Heart right ventricle (tissue), 16 donors: ENCODE results near the gene DHX34. TPM values are rescaled to one million over a fixed set of nuclear protein-coding genes. Genes with fewer than 3 reads are reported as not detected.

Experiments used
- ATAC-seq, 8 donors: fragments of 200-7000 bp; cut with Tn5 transposase; one replicate each; pipeline ENCODE4 v1.9.1; 2020; ENCODE audit warnings: mild to moderate bottlenecking in 8 of 8, moderate library complexity in 8 of 8, moderate number of reproducible peaks in 1 of 8
- DNase-seq, 2 donors: peaks; one replicate each; pipeline ENCODE4 v3.0.0-alpha.2; 2020
- H3K27ac ChIP-seq, 10 donors: fragments of 200-600 bp; sonication (generic) in 2 of 10; one replicate each; pipeline versions ENCODE4 v1.5.0 to v1.8.0; 2020 to 2022; ENCODE audit warnings: mild to moderate bottlenecking in 3 of 10
- H3K27me3 ChIP-seq, 7 donors: fragments of 200-600 bp; one replicate each; pipeline ENCODE4 v1.8.0; 2021 to 2022; ENCODE audit warnings: mild to moderate bottlenecking in 2 of 7
- H3K36me3 ChIP-seq, 9 donors: fragments of 200-600 bp; sonication (generic) in 1 of 9; one replicate each; pipeline versions ENCODE4 v1.5.0 to v1.8.0; 2020 to 2022; ENCODE audit warnings: mild to moderate bottlenecking in 2 of 9
- H3K4me1 ChIP-seq, 9 donors: fragments of 200-600 bp; sonication (generic) in 1 of 9; one replicate each; pipeline versions ENCODE4 v1.5.0 to v1.8.0; 2020 to 2022; ENCODE audit warnings: mild to moderate bottlenecking in 4 of 9
- H3K4me3 ChIP-seq, 10 donors: fragments of 200-600 bp; sonication (generic) in 2 of 10; one replicate each; pipeline versions ENCODE4 v1.5.0 to v1.8.0; 2020 to 2022; ENCODE audit warnings: mild to moderate bottlenecking in 7 of 10, moderate library complexity in 2 of 10
- H3K9me3 ChIP-seq, 11 donors: fragments of 200-600 bp in 10 of 11; sonication (generic) in 2 of 11; one replicate each; pipeline versions ENCODE4 v1.5.0 to v1.8.0; 2013 to 2022; ENCODE audit warnings: mild to moderate bottlenecking in 2 of 11, control low read depth in 1 of 11, moderate library complexity in 1 of 11
- CTCF ChIP-seq, 9 donors: fragments of 200-600 bp; sonication (generic) in 2 of 9; IDR thresholded peaks; one replicate each; pipeline versions ENCODE4 v1.5.0 to v1.8.0; 2021 to 2022; ENCODE audit warnings: antibody characterized with exemption in 9 of 9, mild to moderate bottlenecking in 5 of 9, moderate library complexity in 1 of 9
- WGBS, 2 donors: extraction: QIAGEN DNeasy Blood & Tissue Kit; methylation state at CpG; one replicate each; pipeline ENCODE4 v1.1.7; 2013; ENCODE audit warnings: inconsistent platforms in 1 of 2; 5-methylcytosine and 5-hydroxymethylcytosine counted together
- intact Hi-C, 10 donors: fragments of 100-400 bp; cut with DNase I; formaldehyde crosslinking; loops; one replicate each; pipeline versions ENCODE4 v1.11.1 to v1.14.2; 2022
- polyA plus RNA-seq, 2 donors: library from polyadenylated mRNA; stranded (reverse); fragments of 200-250 nt; gene quantifications; one replicate each; pipeline ENCODE4 v1.2.3, GENCODE V29; 2013
- total RNA-seq, 10 donors: library from RNA; stranded (reverse); fragmentation: NEBNext Ultra II Directional in 3 of 10; extraction: Animal tissue kit (Norgen Biotek cat#: 25700) in 3 of 10; gene quantifications; one replicate each; pipeline versions ENCODE4 v1.2.1 to v1.2.4, GENCODE V29; 2021 to 2023
- donor health status: Arrhythmogenic right ventricular cardiomyopathy.
- donor health status: ischemic (EF 13 %, LVEDD 7.1; RV severe dilation, severe dysfunction).
- donor health status: healthy with polysubstance abuse.
- donor health status: DM: no; HTN: yes; CAD: no.
- donor health status: DM: no; HTN: no; CAD: no.
- donor health status: ischemic (EF 25% LVEDD 6.9; RV normal size, moderate dysfunction).
- donor health status: ischemic (EF 25% LVEDD 5.7; RV mildly dilated, moderate dysfunction).
- donor health status: healthy.
- donor health status: DM: yes; HTN: yes; CAD: no.
- donor health status: Ischemic cardiomyopathy.
- donor health status: ischemic (EF 35%, LVEDD 5.7; RV mildly dilated, moderate dysfunction).
- donor health status: nonischemic (EF 11% LVEDD 7.7; RV severe dilation, severe dysfunction).
- donor health status: DM: yes; HTN: yes; CAD: no.
- donor health status: PGD.
- donor health status: ischemic (EF 29% LVEDD 5.4; RV normal size, mild dysfunction).
- donor health status: nonischemic (EF 23%, LVEDD 6.1; RV moderate dilation, normal function).

The DHX34 gene
- total and polyA plus RNA-seq, 12 donors = 4.4 to 11.7 (median 5.9) TPM

DNA sequence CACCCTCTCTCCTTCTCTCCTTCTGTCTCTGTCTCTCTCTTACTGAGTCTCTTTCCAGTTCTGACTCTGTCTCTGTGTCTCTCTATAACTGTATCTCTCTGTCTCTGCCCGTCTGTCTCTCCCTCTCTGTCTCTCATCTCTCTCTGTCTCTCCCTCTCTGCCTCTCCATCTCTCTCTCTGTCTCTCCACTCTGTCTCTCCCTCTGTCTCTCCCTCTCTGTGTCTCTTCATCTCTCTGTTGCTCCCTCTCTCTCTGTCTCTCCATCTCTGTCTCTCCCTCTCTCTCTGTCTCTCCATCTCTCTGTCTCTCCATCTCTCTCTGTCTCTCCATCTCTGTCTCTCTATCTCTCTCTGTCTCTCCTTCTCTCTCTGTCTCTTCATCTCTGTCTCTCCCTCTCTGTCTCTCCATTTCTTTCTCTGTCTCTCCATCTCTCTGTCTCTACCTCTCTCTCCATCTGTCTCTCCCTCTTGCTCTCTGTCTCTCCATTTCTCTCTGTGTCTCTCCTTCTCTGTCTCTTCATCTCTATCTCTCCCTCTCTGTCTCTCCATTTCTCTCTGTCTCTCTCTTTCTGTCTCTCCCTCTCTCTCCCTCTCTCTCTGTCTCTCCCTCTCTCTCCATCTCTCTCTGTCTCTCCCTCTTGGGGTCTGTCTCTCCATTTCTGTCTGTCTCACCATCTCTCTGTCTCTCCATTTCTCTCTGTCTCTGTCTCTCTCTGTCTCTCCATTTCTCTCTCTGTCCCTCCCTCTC is 73.5 kb downstream of the DHX34 start:
- no peak for TF ChIP-seq CTCF (IDR thresholded peaks at IDR 0.05)
- Histone ChIP-seq H3K4me1 (peaks cover 0 to 25% (median 5%) of the 10 kb centered on the region in 9 donors), H3K36me3 (no peaks in the 10 kb centered on the region), H3K9me3 (no peaks in the 10 kb centered on the region), H3K27ac (no peak overlapping the region), H3K27me3 (peaks cover 7 to 97% (median 75%) of the 10 kb centered on the region in 7 donors), H3K4me3 (no peak overlapping the region)
- WGBS, 2 donors = 3 to 22% methylated on average over 1 of the region's 1 CpG
- intact Hi-C loops = loop anchor here in 3 of 10 donors (10.0 kb wide), 1 partner anchor 128 kb away; no protein-coding TSS in a partner anchor
- DNase-seq (no peak), ATAC-seq (no peak)

- 11 to 15% methylated on average over 19 of the region's 19 CpGs for WGBS, 2 donors
- Histone ChIP-seq H3K27me3 (peaks cover 7 to 97% (median 67%) of the 10 kb centered on the region in 7 donors), H3K9me3 (no peaks in the 10 kb centered on the region), H3K36me3 (no peaks in the 10 kb centered on the region), H3K4me1 (peaks cover 0 to 25% (median 8%) of the 10 kb centered on the region in 9 donors), H3K4me3 (no peak overlapping the region), H3K27ac (no peak overlapping the region)
- ATAC-seq (no peak), DNase-seq (no peak)
- intact Hi-C loops = loop anchor here in 3 of 10 donors (10.0 kb wide), 1 partner anchor 129 kb away; no protein-coding TSS in a partner anchor
- no peak for TF ChIP-seq CTCF (IDR thresholded peaks at IDR 0.05)
Measured at GRCh38 chr19:47423203-47423882, 74.2 kb downstream of the DHX34 start.

- peaks cover 7 to 27% (median 21%) of the 10 kb centered on the region in 9 donors for H3K4me1 ChIP-seq
- 6 to 10% methylated on average over 17 of the region's 17 CpGs for WGBS, 2 donors
- ATAC-seq = peak; percentile 25 to 80 (median 60)
- peak; percentile 39 to 47 for DNase-seq
- intact Hi-C loops = loop anchor here in 3 of 10 donors (10.0 kb wide), 1 partner anchor 133 kb away; no protein-coding TSS in a partner anchor
- H3K4me3 ChIP-seq = no peak overlapping the region
- H3K36me3 ChIP-seq = no peaks in the 10 kb centered on the region
- H3K9me3 ChIP-seq = no peaks in the 10 kb centered on the region
- no peak overlapping the region for H3K27ac ChIP-seq
- H3K27me3 ChIP-seq = peaks cover 9 to 98% (median 75%) of the 10 kb centered on the region in 7 donors
- peak; percentile 63 to 90 (median 82) for TF ChIP-seq CTCF (IDR thresholded peaks at IDR 0.05)
Measured at GRCh38 chr19:47427241-47428176, 78.4 kb downstream of the DHX34 start.
